Right lung (tissue), 5 donors: ENCODE results near the gene KRTAP10-1. TPM values are rescaled to one million over a fixed set of nuclear protein-coding genes. Genes with fewer than 3 reads are reported as not detected.

Experiments used
- DNase-seq, 2 donors: peaks; one replicate each; pipeline ENCODE4 v3.0.0-alpha.2; 2013
- polyA plus RNA-seq, 5 donors: library from polyadenylated mRNA; unstranded; fragments of 120-200 nt; gene quantifications; one replicate each; pipeline versions ENCODE4 v1.2.1 to v1.2.3, GENCODE V29; 2013; ENCODE audit warnings: inconsistent platforms in 1 of 5, low replicate concordance in 1 of 5; ENCODE audit not compliant: insufficient read length in 5 of 5, insufficient read depth in 1 of 5

KRTAP10-1 gene
- polyA plus RNA-seq, 5 donors = not detected

GRCh38 chr21:44516828-44517174 lies 23.2 kb downstream of the KRTAP10-1 start:
- DNase-seq = no peak

- no peak for DNase-seq
Measured at GRCh38 chr21:44516342-44516741, 23.7 kb downstream of the KRTAP10-1 start.

GRCh38 chr21:44515359-44516165 lies 24.4 kb downstream of the KRTAP10-1 start:
- DNase-seq = no peak

DNA sequence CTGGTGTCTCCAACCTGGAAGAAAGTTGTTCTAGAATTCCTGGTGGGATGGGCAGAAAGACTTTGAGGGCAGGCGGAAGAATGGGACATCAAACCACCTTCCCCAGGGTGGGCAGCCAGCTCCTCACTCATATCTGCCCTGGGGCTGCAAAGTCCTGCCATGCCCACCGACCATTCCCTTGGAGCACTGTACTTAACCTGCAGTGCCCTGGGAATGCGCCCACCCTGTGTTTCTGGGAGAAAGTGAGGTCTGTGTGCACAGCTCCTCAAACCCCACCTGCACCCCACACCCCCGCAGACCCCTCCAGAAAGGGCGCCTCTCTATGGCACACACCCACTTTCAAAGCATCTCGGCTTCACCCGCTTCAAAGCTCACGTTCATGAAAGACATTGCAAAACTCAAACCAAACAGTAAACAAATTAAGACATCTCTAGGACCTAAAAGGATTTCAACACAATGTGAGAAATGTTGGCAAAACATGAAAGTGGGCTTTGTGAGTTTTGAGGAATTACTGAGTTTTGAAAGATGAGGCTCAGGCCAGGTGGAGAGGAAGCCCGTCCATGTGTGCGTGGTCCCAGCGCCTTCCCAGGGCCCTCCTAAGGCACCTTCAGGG lies 25.1 kb downstream of the KRTAP10-1 start:
- DNase-seq = no peak

DNA sequence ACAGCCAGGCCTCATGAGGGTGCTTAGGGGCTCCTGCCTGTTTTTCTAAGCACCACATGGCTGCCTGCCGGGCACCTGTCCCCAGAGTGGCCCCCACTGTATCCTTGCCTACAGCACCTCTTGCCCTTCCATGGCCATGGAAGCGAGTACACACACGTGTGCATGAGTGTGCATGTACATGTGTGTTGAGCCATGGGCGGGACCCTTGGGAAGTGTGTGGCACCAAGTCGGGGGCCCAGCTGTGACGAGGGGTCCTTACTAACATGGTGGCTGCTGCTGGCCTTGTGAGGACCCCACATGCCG lies 25.8 kb downstream of the KRTAP10-1 start:
- DNase-seq = no peak

- no peak for DNase-seq
Measured at GRCh38 chr21:44513389-44514217, 26.4 kb downstream of the KRTAP10-1 start.

- no peak for DNase-seq
Measured at GRCh38 chr21:44512496-44513388, 27.3 kb downstream of the KRTAP10-1 start.

GRCh38 chr21:44511938-44512275 lies 28.1 kb downstream of the KRTAP10-1 start:
- no peak for DNase-seq

DNA sequence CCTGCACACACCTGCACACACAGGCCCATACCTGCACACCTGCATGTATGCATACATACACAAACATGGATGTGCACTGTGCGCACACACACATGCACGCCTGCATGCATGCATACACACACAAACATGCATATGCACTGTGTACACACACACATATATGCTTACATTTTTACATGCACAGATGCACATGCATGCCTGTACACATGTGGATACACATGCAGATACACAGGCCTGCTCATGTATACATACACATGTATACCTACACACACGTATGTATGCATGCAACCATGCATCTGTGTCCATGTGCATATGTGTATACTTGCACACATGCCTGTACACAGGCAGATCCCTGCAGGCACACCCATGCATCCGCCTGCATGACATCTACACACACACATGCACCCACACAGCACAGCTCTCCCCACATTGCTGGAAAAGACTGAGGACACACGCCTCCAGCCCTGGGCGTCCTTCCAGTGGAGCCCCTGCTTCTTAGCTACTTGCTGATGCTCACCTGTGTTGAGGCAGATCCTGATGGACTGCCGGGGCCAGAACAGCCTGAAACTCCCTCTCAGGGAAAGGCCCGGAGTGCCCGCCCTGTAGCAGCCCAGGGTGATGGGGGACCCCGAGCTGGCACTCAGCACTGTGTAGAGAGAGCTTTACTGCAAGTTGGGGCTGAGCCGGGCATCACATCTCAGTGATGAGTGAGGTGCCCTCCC lies 28.6 kb downstream of the KRTAP10-1 start:
- no peak for DNase-seq

GRCh38 chr21:44510508-44511218 lies 29.3 kb downstream of the KRTAP10-1 start:
- DNase-seq = peak in 1 of 2 donors; percentile 39

GRCh38 chr21:44510109-44510507 lies 29.9 kb downstream of the KRTAP10-1 start:
- DNase-seq = no peak

GRCh38 chr21:44509539-44509938 lies 30.5 kb downstream of the KRTAP10-1 start:
- no peak for DNase-seq

DNA sequence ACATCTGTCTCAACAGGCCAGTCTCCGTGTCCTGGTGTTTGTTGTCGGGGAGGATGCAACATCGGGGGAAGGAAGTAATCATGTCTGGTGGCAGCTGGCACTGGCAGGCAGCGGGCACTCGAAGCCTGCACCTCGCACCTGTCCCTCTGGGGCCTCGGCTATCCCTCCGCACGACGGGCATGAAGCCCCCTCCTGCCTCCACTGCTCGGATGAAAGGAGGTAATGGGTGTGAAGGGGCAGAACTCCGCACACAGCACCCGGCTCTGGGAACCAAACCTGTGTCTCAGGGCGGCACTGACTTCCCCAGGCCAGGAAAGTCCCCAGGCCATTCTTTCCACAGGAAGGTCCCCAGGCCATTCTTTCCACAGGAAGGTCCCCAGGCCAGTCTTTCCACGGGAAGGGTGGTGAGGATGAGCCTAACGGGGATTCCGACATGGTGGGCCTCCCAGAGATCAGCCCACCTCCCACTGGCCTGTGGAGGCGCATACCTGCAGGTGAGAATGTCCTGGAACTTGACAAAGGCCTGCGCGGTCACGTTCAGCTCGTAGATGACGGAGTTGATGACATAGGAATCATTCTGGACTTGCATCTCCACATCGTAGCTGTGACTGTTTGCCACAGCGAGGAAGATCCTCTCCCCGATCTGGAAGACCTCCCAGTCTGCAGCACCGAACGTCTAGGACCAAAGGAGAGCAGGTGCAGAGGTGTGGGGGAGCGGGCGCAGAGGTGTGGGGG lies 31.1 kb downstream of the KRTAP10-1 start:
- DNase-seq = no peak

GRCh38 chr21:44508426-44508710 lies 31.6 kb downstream of the KRTAP10-1 start:
- no peak for DNase-seq

DNA sequence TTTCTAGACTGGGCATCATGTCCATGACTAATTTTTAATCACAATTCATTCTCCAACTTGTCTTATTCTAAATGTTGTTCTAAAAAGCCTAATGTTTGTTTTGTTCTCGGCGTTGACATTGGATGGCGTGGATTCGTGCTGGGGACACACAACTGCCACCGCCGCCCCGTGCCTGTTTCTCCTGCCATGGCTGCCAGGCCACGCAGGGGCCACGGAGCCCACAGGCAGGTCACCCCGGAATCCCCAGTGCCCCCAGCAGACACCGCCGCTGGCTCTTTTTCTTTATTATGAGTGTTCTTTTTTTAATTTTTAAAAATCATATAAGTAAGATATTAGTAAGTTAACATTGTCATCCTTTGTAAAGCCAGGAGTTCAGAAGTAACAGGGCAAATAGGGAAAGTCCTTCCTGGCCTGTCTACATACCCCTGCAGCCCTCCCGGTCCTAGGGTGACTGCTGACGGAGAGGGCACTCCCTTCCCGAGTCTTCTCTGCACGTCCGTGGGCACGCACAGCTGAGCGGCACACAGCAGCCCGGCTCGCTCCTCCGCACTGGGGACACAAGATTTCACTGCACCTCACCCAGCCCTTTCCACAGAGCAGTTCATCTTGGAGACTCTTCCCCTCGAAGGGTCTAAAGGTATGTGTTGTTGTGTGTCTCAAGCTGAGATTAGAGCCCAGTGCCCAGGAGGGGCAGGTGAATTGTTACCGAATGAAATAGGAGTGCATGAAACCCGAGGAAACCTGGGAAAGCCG lies 32.1 kb downstream of the KRTAP10-1 start:
- no peak for DNase-seq

DNA sequence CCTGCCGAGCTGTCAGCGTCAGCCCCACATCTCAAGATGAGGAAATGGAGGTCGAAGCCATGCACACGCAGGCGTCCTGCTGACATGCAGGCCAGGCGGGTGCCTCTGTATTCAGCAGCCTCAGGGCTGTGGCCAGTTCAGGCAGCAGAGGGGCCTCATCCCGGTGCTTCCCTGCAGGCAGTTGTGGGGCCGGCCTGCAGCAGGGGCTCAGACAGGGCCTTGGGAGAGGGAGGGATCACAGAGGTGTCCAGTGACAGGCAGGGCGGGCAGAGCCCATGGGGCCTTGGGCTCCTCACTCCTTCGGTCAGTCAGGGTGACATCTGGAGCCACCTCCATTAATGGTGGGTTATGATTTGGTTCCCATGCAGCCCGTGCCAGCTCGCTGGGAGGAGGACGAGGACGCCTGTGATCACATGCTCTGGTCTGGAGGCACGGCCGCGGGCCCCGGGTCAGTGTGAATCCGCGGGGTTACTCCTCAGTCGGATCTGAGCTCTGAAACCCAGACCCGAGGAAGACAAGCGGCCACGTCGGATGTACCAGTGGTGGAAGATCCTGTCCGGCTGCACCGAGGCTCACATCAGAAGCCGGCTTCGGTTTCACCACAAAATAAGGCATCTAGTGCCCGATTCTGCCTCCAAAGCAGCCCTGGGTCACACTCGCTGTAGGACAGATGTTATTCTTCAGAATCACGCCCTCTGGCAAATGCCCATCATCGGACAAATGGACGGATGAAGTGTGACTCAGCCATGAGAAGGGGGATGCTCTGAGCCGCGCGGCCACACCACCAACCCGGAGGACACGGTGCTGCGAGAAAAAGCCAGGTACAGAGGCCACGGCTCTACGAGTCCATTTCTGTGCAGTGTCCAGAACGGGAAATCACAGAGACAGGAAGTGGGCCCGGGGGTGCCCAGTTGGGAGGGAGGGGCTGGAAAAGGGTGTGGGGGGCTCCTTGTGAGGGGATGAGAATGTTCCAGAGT lies 33.4 kb downstream of the KRTAP10-1 start:
- DNase-seq = no peak

- DNase-seq = no peak
Measured at GRCh38 chr21:44505673-44506278, 34.2 kb downstream of the KRTAP10-1 start.
